ENCODE measurements around the gene HTD2. TPM values are rescaled to one million over a fixed set of nuclear protein-coding genes. Genes with fewer than 3 reads are reported as not detected.
A peak's percentile ranks its signal among the peaks of the same experiment; 100 is the strongest.

The HTD2 gene
- total and polyA plus RNA-seq, 9 of the 15 experiments (the other 6 are each of a cell fraction or from before 2014, with no cell fraction given): 1.8 to 22.8 (median 9.6) TPM

GRCh38 chr3:58260733-58261132, 45.6 kb upstream of the HTD2 start:
- DNase-seq (ENCODE audit: extremely low read depth in 1 of 4, low spot score in 3 of 4): no peak
- ChIA-PET POLR2A (interaction anchor here (0.6 kb wide), 1 partner anchor 174 kb away, joined by 3 read pairs; no protein-coding TSS in a partner anchor), CTCF (ENCODE audit: low intra/inter-chr PET ratio) (no interaction called here)
- no peaks in the 10 kb centered on the region for H4K20me1 ChIP-seq (replicated peaks; ENCODE audit: control insufficient read depth, insufficient read depth, low read length)
- H3K9me3 ChIP-seq (replicated peaks; ENCODE audit: control insufficient read depth, insufficient read depth, low read depth, low read length): no peaks in the 10 kb centered on the region
- peak; percentile 27; the same call in 1 of the 2 replicates for TF ChIP-seq FOSL1 (tag; conservative IDR thresholded peaks at IDR 0.05)
- no peak for TF ChIP-seq EGR1 (conservative IDR thresholded peaks at IDR 0.05)
- intact Hi-C loops (cut with micrococcal nuclease): no loop called here
- no peak for FAIRE-seq
- H3K9ac ChIP-seq (ENCODE audit: insufficient read depth in 1 of 2, low read depth in 2 of 2, low read length in 2 of 2): no peak overlapping the region
- no peaks in the 10 kb centered on the region for H3K36me3 ChIP-seq (ENCODE audit: control insufficient read depth, insufficient read depth, low read length)
- no peak overlapping the region for H3K4me2 ChIP-seq (ENCODE audit: insufficient read depth, low read length)
- in situ Hi-C loops (cut with MboI): no loop called here
- no TSS peak for BruUV-seq (replicated peaks)
- H2AFZ ChIP-seq (ENCODE audit: low read depth, low read length): no peak overlapping the region
- no peaks in the 10 kb centered on the region for H3K27me3 ChIP-seq (ENCODE audit: control insufficient read depth in 2 of 2, insufficient read depth in 2 of 2, low read length in 2 of 2)
- 34% methylated on average over 6 of the region's 6 CpGs for WGBS (ENCODE audit: insufficient coverage, low coverage, missing lambda C conversion rate)
- no peak overlapping the region for H3K4me3 ChIP-seq
- no peak overlapping the region for H3K27ac ChIP-seq (ENCODE audit: extremely low read depth, low read depth, low read length)
- no peaks in the 10 kb centered on the region for H3K79me2 ChIP-seq (ENCODE audit: control insufficient read depth, insufficient read depth, low read length)
- H3K4me1 ChIP-seq (replicated peaks in 1 of 2; ENCODE audit: control insufficient read depth in 2 of 2, insufficient read depth in 2 of 2, low read length in 2 of 2): no peaks in the 10 kb centered on the region
- ATAC-seq: no peak
- H3K9me1 ChIP-seq (ENCODE audit: control insufficient read depth, insufficient read depth, low read length): no peaks in the 10 kb centered on the region

DNA sequence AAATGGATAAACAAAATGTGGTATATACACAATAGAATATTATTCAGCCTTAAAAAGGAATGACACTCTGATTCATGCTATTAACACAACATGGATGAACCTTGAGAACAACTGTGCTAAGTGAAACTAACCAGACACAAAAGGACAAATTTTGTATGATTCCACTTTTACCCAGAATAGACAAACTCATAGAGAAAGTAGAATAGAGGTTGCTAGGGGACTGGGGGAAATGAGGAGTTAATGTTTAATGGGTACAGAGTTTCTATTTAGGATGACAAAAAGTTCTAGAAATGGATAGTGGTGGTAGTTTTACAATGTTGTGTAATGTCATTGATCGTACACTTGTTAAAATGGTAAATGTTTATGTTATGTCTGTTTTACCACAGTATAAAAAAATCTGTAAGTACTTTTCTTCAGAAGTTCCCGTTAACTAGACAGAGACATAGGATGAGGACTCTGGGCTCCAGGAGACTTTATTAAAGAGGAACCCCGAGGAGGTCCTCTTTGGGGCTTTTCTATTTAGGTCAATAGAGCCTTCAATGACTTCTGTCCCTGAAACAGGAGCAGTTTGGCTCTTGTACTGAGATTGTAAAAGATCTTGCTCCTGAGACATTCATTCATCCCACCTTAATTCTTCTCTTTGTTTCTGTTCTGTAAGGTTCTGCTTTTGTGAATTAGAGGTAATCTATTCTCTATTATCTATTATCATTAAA, 44.2 kb upstream of the HTD2 start:
- H3K4me1 ChIP-seq (replicated peaks in 1 of 2; ENCODE audit: control insufficient read depth in 2 of 2, insufficient read depth in 2 of 2, low read length in 2 of 2): no peaks in the 10 kb centered on the region
- H3K9me1 ChIP-seq (ENCODE audit: control insufficient read depth, insufficient read depth, low read length): no peaks in the 10 kb centered on the region
- no peaks in the 10 kb centered on the region for H3K79me2 ChIP-seq (ENCODE audit: control insufficient read depth, insufficient read depth, low read length)
- WGBS (ENCODE audit: insufficient coverage, low coverage, missing lambda C conversion rate): 32% methylated on average over 3 of the region's 3 CpGs
- H3K36me3 ChIP-seq (ENCODE audit: control insufficient read depth, insufficient read depth, low read length): no peaks in the 10 kb centered on the region
- ATAC-seq: no peak
- H3K4me2 ChIP-seq (ENCODE audit: insufficient read depth, low read length): no peak overlapping the region
- FAIRE-seq: no peak
- CTCF ChIA-PET (ENCODE audit: low intra/inter-chr PET ratio): no interaction called here
- intact Hi-C loops (cut with micrococcal nuclease) (no loop called here), in situ Hi-C loops (cut with MboI) (no loop called here)
- no peaks in the 10 kb centered on the region for H4K20me1 ChIP-seq (replicated peaks; ENCODE audit: control insufficient read depth, insufficient read depth, low read length)
- no peak overlapping the region for H3K27ac ChIP-seq (ENCODE audit: extremely low read depth, low read depth, low read length)
- H2AFZ ChIP-seq (ENCODE audit: low read depth, low read length): no peak overlapping the region
- POLR2A ChIA-PET: no interaction called here
- H3K27me3 ChIP-seq (ENCODE audit: control insufficient read depth in 2 of 2, insufficient read depth in 2 of 2, low read length in 2 of 2): no peaks in the 10 kb centered on the region
- DNase-seq (ENCODE audit: extremely low read depth in 1 of 4, low spot score in 3 of 4): no peak
- no peak overlapping the region for H3K4me3 ChIP-seq
- H3K9me3 ChIP-seq (replicated peaks; ENCODE audit: control insufficient read depth, insufficient read depth, low read depth, low read length): no peaks in the 10 kb centered on the region
- H3K9ac ChIP-seq (ENCODE audit: insufficient read depth in 1 of 2, low read depth in 2 of 2, low read length in 2 of 2): no peak overlapping the region
- no TSS peak for BruUV-seq (replicated peaks)
- TF ChIP-seq FOXJ2 (tag; IDR thresholded peaks at IDR 0.05) (no peak), MTA1 (IDR thresholded peaks at IDR 0.05; ENCODE audit: borderline replicate concordance) (no peak), NCOA4 (IDR thresholded peaks at IDR 0.05; ENCODE audit: partially characterized antibody) (no peak), POLR2G (IDR thresholded peaks at IDR 0.05; ENCODE audit: low read depth, low read length) (no peak), MAFF (IDR thresholded peaks at IDR 0.05; ENCODE audit: low read length) (no peak), ZNF444 (CRISPR knock-in tag; IDR thresholded peaks at IDR 0.05) (no peak), POLR3G (IDR thresholded peaks at IDR 0.05; ENCODE audit: extremely low read depth, insufficient read length, insufficient replicate concordance) (no peak), CBX8 (IDR thresholded peaks at IDR 0.05; ENCODE audit: borderline replicate concordance, extremely low read depth, low read depth, low read length, poor library complexity, severe bottlenecking) (no peak), FUS (optimal IDR thresholded peaks at IDR 0.05; ENCODE audit: low read depth, low read length) (no peak), ZFX (CRISPR knock-in tag; IDR thresholded peaks at IDR 0.05) (no peak), MCM7 (IDR thresholded peaks at IDR 0.05) (no peak)
- TF ChIP-seq, protein P1, sequence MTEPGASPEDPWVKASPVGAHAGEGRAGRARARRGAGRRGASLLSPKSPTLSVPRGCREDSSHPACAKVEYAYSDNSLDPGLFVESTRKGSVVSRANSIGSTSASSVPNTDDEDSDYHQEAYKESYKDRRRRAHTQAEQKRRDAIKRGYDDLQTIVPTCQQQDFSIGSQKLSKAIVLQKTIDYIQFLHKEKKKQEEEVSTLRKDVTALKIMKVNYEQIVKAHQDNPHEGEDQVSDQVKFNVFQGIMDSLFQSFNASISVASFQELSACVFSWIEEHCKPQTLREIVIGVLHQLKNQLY (CRISPR knock-in tag; conservative IDR thresholded peaks at IDR 0.05): no peak
- TF ChIP-seq, protein P2, sequence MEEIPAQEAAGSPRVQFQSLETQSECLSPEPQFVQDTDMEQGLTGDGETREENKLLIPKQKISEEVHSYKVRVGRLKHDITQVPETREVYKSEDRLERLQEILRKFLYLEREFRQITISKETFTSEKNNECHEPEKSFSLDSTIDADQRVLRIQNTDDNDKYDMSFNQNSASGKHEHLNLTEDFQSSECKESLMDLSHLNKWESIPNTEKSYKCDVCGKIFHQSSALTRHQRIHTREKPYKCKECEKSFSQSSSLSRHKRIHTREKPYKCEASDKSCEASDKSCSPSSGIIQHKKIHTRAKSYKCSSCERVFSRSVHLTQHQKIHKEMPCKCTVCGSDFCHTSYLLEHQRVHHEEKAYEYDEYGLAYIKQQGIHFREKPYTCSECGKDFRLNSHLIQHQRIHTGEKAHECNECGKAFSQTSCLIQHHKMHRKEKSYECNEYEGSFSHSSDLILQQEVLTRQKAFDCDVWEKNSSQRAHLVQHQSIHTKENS (CRISPR knock-in tag; IDR thresholded peaks at IDR 0.05): no peak

Measured in K562 (cell line).